K562 (cell line): Measurements from ENCODE around the gene TRERF1. TPM values are rescaled to one million over a fixed set of nuclear protein-coding genes. Genes with fewer than 3 reads are reported as not detected.

Experiments used
- ARID3B ChIP-seq: fragments of 250-450 bp; sonication (Bioruptor Pico); IDR thresholded peaks from 2 replicates; pipeline ENCODE4 v1.4.0; 2020; ENCODE audit warnings: borderline replicate concordance
- BRF2 ChIP-seq: IDR thresholded peaks from 3 replicates; pipeline ENCODE4 v1.6.1; 2011; ENCODE audit warnings: borderline replicate concordance, mild to moderate bottlenecking; ENCODE audit not compliant: insufficient read length, insufficient read depth
- MAZ ChIP-seq, 2 experiments: fragments of 450-650 bp in 1 of 2; sonication (generic) in 1 of 2; formaldehyde crosslinking; IDR thresholded peaks in 1 of 2; conservative IDR thresholded peaks in 1 of 2; 2 replicates each; pipeline versions ENCODE4 v1.4.0 to v1.5.0; 2020; ENCODE audit warnings: mild to moderate bottlenecking in 1 of 2, missing genetic modification reagents in 1 of 2
- MEIS2 ChIP-seq: fragments of 450-650 bp; IDR thresholded peaks from 2 replicates; pipeline ENCODE4 v1.6.1; 2014; ENCODE audit warnings: mild to moderate bottlenecking; ENCODE audit not compliant: partially characterized antibody
- MTF1 ChIP-seq: fragments of 250-450 bp; sonication (Bioruptor Pico); IDR thresholded peaks from 2 replicates; pipeline ENCODE4 v1.9.0; 2021; ENCODE audit warnings: moderate library complexity, mild to moderate bottlenecking, inconsistent platforms, borderline replicate concordance
- NFIX ChIP-seq: fragments of 250-450 bp; sonication (Bioruptor Pico); IDR thresholded peaks from 2 replicates; pipeline ENCODE4 v1.4.0; 2020; ENCODE audit warnings: low read depth, mild to moderate bottlenecking, moderate library complexity
- NKRF ChIP-seq: fragments of 450-650 bp; IDR thresholded peaks from 2 replicates; pipeline ENCODE4 v1.6.1; 2016; ENCODE audit warnings: borderline replicate concordance
- NR3C1 ChIP-seq: sonication (generic); formaldehyde crosslinking; IDR thresholded peaks from 2 replicates; pipeline ENCODE4 v1.8.1; 2022; ENCODE audit warnings: missing genetic modification reagents
- OTX1 ChIP-seq: fragments of 450-650 bp; formaldehyde crosslinking; IDR thresholded peaks from 2 replicates; pipeline ENCODE4 v1.4.0; 2022; ENCODE audit warnings: mild to moderate bottlenecking
- PHB2 ChIP-seq: fragments of 450-650 bp; IDR thresholded peaks from 2 replicates; pipeline ENCODE4 v1.6.1; 2017; ENCODE audit warnings: low read depth
- RB1 ChIP-seq: fragments of 450-650 bp; IDR thresholded peaks from 2 replicates; pipeline ENCODE4 v1.6.1; 2017; ENCODE audit warnings: low read depth, mild to moderate bottlenecking
- SLC30A9 ChIP-seq: fragments of 250-450 bp; sonication (Bioruptor Pico); IDR thresholded peaks from 2 replicates; pipeline ENCODE4 v1.8.0; 2022; ENCODE audit warnings: mild to moderate bottlenecking, moderate library complexity
- SMARCA4 ChIP-seq: fragments of 450-650 bp; IDR thresholded peaks from 2 replicates; pipeline ENCODE4 v1.6.1; 2016
- TAF1 ChIP-seq: IDR thresholded peaks from 2 replicates; pipeline ENCODE4 v1.6.1; 2011; ENCODE audit warnings: mild to moderate bottlenecking, low read length, moderate library complexity; ENCODE audit not compliant: insufficient read depth, control insufficient read depth, severe bottlenecking; ENCODE audit errors: extremely low read depth
- TGIF2 ChIP-seq: sonication (generic); formaldehyde crosslinking; IDR thresholded peaks from 2 replicates; pipeline ENCODE4 v1.8.1; 2022; ENCODE audit warnings: mild to moderate bottlenecking, missing genetic modification reagents, moderate library complexity
- ZFX ChIP-seq: sonication (generic); formaldehyde crosslinking; IDR thresholded peaks from 2 replicates; pipeline ENCODE4 v1.8.0; 2022; ENCODE audit warnings: mild to moderate bottlenecking, missing genetic modification reagents, moderate library complexity
- ZNF41 ChIP-seq: fragments of 250-450 bp; sonication (Bioruptor Pico); conservative IDR thresholded peaks from 2 replicates; pipeline ENCODE4 v1.4.0; 2020; ENCODE audit warnings: mild to moderate bottlenecking
- ZNF518B ChIP-seq: fragments of 250-450 bp; sonication (Bioruptor Pico); IDR thresholded peaks from 2 replicates; pipeline ENCODE4 v1.5.0; 2021; ENCODE audit warnings: mild to moderate bottlenecking, moderate library complexity
- ZNF764 ChIP-seq: fragments of 250-450 bp; sonication (Bioruptor Pico); IDR thresholded peaks from 2 replicates; pipeline ENCODE4 v1.4.0; 2020; ENCODE audit warnings: low read depth, mild to moderate bottlenecking, moderate library complexity
- polyA plus RNA-seq, 8 experiments: library from polyadenylated mRNA; depleted of rRNA in 4 of 8; stranded (reverse) in 5 of 8; unstranded in 3 of 8; fragments of >200 nt; fragmentation: Nextera tagmentation in 2 of 8; fragmentation: Illumina TruSeq in 1 of 8; extraction: Ambion mirVana in 2 of 8; extraction: Trizol in 1 of 8; gene quantifications; 2 replicates each; pipeline versions ENCODE4 v1.2.1 to v1.2.3, GENCODE V29; 2011 to 2014; ENCODE audit warnings: inconsistent platforms in 1 of 8, missing spikeins in 1 of 8
- total RNA-seq, 7 experiments: library from RNA; depleted of rRNA in 6 of 7; stranded (reverse); fragments of >200 nt in 6 of 7; fragmentation: Illumina TruSeq in 2 of 7; extraction: Trizol in 2 of 7; gene quantifications; 2 replicates each; pipeline versions ENCODE4 v1.2.1 to v1.2.3, GENCODE V29; 2011 to 2021; ENCODE audit warnings: low replicate concordance in 1 of 7

The TRERF1 gene
- total and polyA plus RNA-seq, 9 of the 15 experiments (the other 6 are each of a cell fraction or from before 2014, with no cell fraction given): 0.04 to 0.20 (median 0.07) TPM; not detected in 3

GRCh38 chr6:42197555-42198362 is 254.0 kb downstream of the TRERF1 start (continued):
- no peak for TF ChIP-seq MTF1
- TF ChIP-seq NFIX: no peak
- TF ChIP-seq MAZ (CRISPR knock-in tag; conservative IDR thresholded peaks at IDR 0.05 in 1 of 2, IDR thresholded peaks at IDR 0.05 in 1 of 2): peak in 1 of 2 experiments; percentile 36; a peak in 1 of 4 replicates
- no peak for TF ChIP-seq ZNF41 (CRISPR knock-in tag)
- no peak for TF ChIP-seq SLC30A9 (CRISPR knock-in tag)
- no peak; the same call in 1 of the 2 replicates for TF ChIP-seq OTX1 (CRISPR knock-in tag)
- TF ChIP-seq PHB2: peak; percentile 99
- no peak for TF ChIP-seq ZNF518B (CRISPR knock-in tag)
- no peak for TF ChIP-seq NR3C1
- TF ChIP-seq MEIS2: peak; percentile 99
- TF ChIP-seq TAF1: peak; percentile 24
- 0 out of 2 replicates have a peak, but pooled peaks have one; percentile 66 for TF ChIP-seq NKRF
- no peak for TF ChIP-seq ZNF764 (CRISPR knock-in tag)
- peak; percentile 78 for TF ChIP-seq ZFX
- TF ChIP-seq TGIF2 (CRISPR knock-in tag): no peak; the same call in 1 of the 2 replicates
- no peak for TF ChIP-seq BRF2
- TF ChIP-seq SMARCA4: peak; percentile 99
- no peak for TF ChIP-seq ARID3B (CRISPR knock-in tag)
- 0 out of 2 replicates have a peak, but pooled peaks have one; percentile 29 for TF ChIP-seq RB1
